Skin of body (tissue), 2 donors: ENCODE results near the gene OR8S1. TPM values are rescaled to one million over a fixed set of nuclear protein-coding genes. Genes with fewer than 3 reads are reported as not detected.
"Not testable (repeated sequence)": the region's sequence is repeated elsewhere in the genome, so short reads cannot be mapped to it uniquely, and the experiment has no call there.

Source experiments
- DNase-seq: peaks from one replicate; lab custom pipeline; 2025; lab: John Stamatoyannopoulos, UW
- total RNA-seq: library from RNA; depleted of rRNA; stranded (reverse); fragments of >200 nt; gene quantifications from one replicate; pipeline ENCODE4 v1.2.3, GENCODE V29; 2014

The OR8S1 gene
- total RNA-seq, 1 donor from 2014 or later, result not detected

- not testable (repeated sequence) for DNase-seq
Observed at GRCh38 chr12:48553666-48554343, 28.4 kb downstream of the OR8S1 start.

- no peak for DNase-seq
Observed at GRCh38 chr12:48556631-48557030, 31.2 kb downstream of the OR8S1 start.

GRCh38 chr12:48557919-48558318 lies 32.5 kb downstream of the OR8S1 start:
- DNase-seq, result no peak

GRCh38 chr12:48567731-48568130 lies 42.3 kb downstream of the OR8S1 start:
- no peak for DNase-seq

GRCh38 chr12:48569946-48570345 lies 44.5 kb downstream of the OR8S1 start, which contains the start of gene LALBA:
TSS of gene LALBA (minus strand) at chr12:48570046. CDS start at chr12:48570020, 26 bp downstream.
- DNase-seq, result no peak

GRCh38 chr12:48572326-48572725 lies 46.9 kb downstream of the OR8S1 start:
- no peak for DNase-seq

Other genes with a start within 250 kb of the OR8S1 start
- 14.3 TPM for gene ZNF641, start 174.7 kb upstream of the OR8S1 start, total RNA-seq
- not detected for gene ANP32D, start 53.1 kb upstream of the OR8S1 start, total RNA-seq
- gene C12orf54, start 43.1 kb upstream of the OR8S1 start, total RNA-seq, result not detected
- not detected for gene LALBA, start 44.4 kb downstream of the OR8S1 start, total RNA-seq
- gene KANSL2, start 156.6 kb downstream of the OR8S1 start, total RNA-seq, result 43.3 TPM
- gene CCNT1, start 191.1 kb downstream of the OR8S1 start, total RNA-seq, result 29.4 TPM